Caco-2 (cell line): Measurements from ENCODE around the gene PI16. TPM values are rescaled to one million over a fixed set of nuclear protein-coding genes. Genes with fewer than 3 reads are reported as not detected.

Experiments
- BruUV-seq: library from RNA; stranded (reverse); fragments of 400-500 nt; replicated peaks from 2 replicates; lab custom pipeline; 2021; lab: Mats Ljungman, UMichigan
- CTCF ChIA-PET: fragments of 300-600 bp; sonication (Branson Sonifier 250); formaldehyde crosslinking; loops from one replicate; lab custom pipeline; 2022; ENCODE audit warnings: antibody characterized with exemption; lab: Charles Lee
- POLR2A ChIA-PET: fragments of 300-600 bp; sonication (Branson Sonifier 250); formaldehyde crosslinking; loops from one replicate; lab custom pipeline; 2022; ENCODE audit warnings: antibody characterized with exemption; lab: Charles Lee
- DNase-seq, 2 experiments: peaks; one replicate each; pipeline versions ENCODE4 v3.0.0 to v3.0.0-alpha.2; 2020 to 2022
- H3K27me3 ChIP-seq: replicated peaks from 2 replicates; pipeline ENCODE4 v1.6.0; 2011; ENCODE audit warnings: low read length; ENCODE audit not compliant: control insufficient read depth, insufficient read depth
- H3K36me3 ChIP-seq: 2 replicates; pipeline ENCODE4 v1.5.1; 2011; ENCODE audit warnings: low read length; ENCODE audit not compliant: control insufficient read depth, insufficient read depth
- H3K4me1 ChIP-seq: fragments of 250-450 bp; sonication (Bioruptor Pico); 2 replicates; pipeline ENCODE4 v1.5.1; 2020; ENCODE audit warnings: mild to moderate bottlenecking
- H3K4me3 ChIP-seq: 2 replicates; pipeline ENCODE4 v1.5.1; 2011; ENCODE audit warnings: low read depth, mild to moderate bottlenecking, control low read depth, low read length
- H3K9me3 ChIP-seq: fragments of 250-450 bp; sonication (Bioruptor Pico); 2 replicates; pipeline ENCODE4 v1.5.1; 2020; ENCODE audit warnings: mild to moderate bottlenecking, moderate library complexity
- H3K27ac Mint-ChIP-seq: one replicate; pipeline ENCODE4 v1.8.0; 2022; ENCODE audit warnings: mixed read lengths; ENCODE audit not compliant: unreplicated experiment
- H3K27me3 Mint-ChIP-seq: one replicate; pipeline ENCODE4 v1.8.0; 2022; ENCODE audit warnings: mixed read lengths; ENCODE audit not compliant: insufficient read depth, unreplicated experiment
- H3K36me3 Mint-ChIP-seq: one replicate; pipeline ENCODE4 v1.8.0; 2022; ENCODE audit warnings: mild to moderate bottlenecking, mixed read lengths; ENCODE audit not compliant: insufficient read depth, unreplicated experiment
- H3K4me1 Mint-ChIP-seq: one replicate; pipeline ENCODE4 v1.8.0; 2022; ENCODE audit warnings: low read depth, mixed read lengths; ENCODE audit not compliant: unreplicated experiment
- H3K4me3 Mint-ChIP-seq: one replicate; pipeline ENCODE4 v1.8.0; 2022; ENCODE audit warnings: mild to moderate bottlenecking, moderate library complexity, mixed read lengths; ENCODE audit not compliant: unreplicated experiment
- H3K9me3 Mint-ChIP-seq: one replicate; pipeline ENCODE4 v1.8.0; 2022; ENCODE audit warnings: mixed read lengths; ENCODE audit not compliant: unreplicated experiment
- intact Hi-C: fragments of 100-400 bp; cut with micrococcal nuclease; formaldehyde crosslinking; loops from one replicate; pipeline ENCODE4 v1.10.0; 2022; ENCODE audit not compliant: unreplicated experiment
- total RNA-seq: library from RNA; stranded (reverse); gene quantifications from 2 replicates; pipeline ENCODE4 v1.2.3, GENCODE V29; 2022
- TF ChIP-seq, protein P1 (sequence below), 2 experiments: fragments of 200-600 bp in 1 of 2; IDR thresholded peaks; 1 replicate in 1 of 2; 2 replicates in 1 of 2; pipeline versions ENCODE4 v1.5.1 to v1.8.0; 2011 to 2022; ENCODE audit warnings: antibody characterized with exemption in 1 of 2, control low read depth in 1 of 2, inconsistent platforms in 1 of 2, low read depth in 1 of 2, low read length in 1 of 2, mild to moderate bottlenecking in 1 of 2, moderate library complexity in 1 of 2; ENCODE audit not compliant: insufficient read depth in 1 of 2, severe bottlenecking in 1 of 2, unreplicated experiment in 1 of 2

The PI16 gene
- total RNA-seq, 1 experiment from 2014 or later: not detected

DNA sequence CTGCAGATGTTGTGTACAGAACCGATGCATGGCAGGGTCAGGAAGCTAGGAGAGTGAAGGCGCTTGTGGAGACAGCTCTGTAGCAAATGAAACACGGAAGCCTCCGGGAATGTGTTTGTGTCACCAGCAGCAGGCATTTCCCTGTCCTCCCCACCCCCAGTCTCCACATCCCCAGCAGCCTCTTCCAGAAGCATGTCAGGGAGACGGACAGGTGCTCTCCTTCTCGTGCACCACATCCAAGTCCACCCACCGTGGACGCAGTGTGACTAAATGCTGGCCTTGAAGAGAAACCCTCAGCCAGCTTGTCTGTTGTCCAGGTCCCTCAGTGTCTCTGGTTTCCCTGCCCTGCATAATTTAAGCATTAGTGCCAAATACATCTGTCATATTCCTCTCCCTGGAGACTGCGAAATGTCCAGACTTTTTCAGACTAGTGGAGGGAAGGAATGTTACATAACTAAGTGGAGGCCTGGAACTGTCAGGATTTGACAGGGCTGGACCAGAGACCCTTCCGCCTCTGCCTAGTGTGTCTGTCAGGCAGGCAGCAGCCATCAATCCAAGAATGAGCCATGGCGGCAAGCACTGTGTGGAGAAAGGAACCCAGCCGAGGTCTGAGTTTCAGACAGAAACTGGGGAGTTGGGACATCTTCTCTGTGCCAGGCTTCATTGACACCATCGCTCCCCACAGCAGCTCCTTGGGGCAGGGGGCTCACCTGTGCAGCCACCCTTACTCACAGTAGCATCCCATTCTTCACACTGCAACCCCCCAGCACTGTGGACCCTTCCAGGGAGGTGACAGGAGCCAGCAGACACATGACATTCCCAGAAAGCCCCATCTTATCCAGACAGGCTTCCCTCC is 26.6 kb upstream of the PI16 start:
- Histone ChIP-seq H3K9me3 (no peaks in the 10 kb centered on the region), H3K27me3 (no peaks in the 10 kb centered on the region), H3K36me3 (no peaks in the 10 kb centered on the region), H3K4me3 (no peak overlapping the region), H3K4me1 (no peaks in the 10 kb centered on the region)
- no peak for DNase-seq
- intact Hi-C loops: no loop called here
- no peak overlapping the region for H3K4me3 Mint-ChIP-seq
- H3K27me3 Mint-ChIP-seq: no peaks in the 10 kb centered on the region
- H3K9me3 Mint-ChIP-seq: no peaks in the 10 kb centered on the region
- BruUV-seq: no TSS peak
- no peaks in the 10 kb centered on the region for H3K4me1 Mint-ChIP-seq
- H3K36me3 Mint-ChIP-seq: no peaks in the 10 kb centered on the region
- TF ChIP-seq, protein P1, sequence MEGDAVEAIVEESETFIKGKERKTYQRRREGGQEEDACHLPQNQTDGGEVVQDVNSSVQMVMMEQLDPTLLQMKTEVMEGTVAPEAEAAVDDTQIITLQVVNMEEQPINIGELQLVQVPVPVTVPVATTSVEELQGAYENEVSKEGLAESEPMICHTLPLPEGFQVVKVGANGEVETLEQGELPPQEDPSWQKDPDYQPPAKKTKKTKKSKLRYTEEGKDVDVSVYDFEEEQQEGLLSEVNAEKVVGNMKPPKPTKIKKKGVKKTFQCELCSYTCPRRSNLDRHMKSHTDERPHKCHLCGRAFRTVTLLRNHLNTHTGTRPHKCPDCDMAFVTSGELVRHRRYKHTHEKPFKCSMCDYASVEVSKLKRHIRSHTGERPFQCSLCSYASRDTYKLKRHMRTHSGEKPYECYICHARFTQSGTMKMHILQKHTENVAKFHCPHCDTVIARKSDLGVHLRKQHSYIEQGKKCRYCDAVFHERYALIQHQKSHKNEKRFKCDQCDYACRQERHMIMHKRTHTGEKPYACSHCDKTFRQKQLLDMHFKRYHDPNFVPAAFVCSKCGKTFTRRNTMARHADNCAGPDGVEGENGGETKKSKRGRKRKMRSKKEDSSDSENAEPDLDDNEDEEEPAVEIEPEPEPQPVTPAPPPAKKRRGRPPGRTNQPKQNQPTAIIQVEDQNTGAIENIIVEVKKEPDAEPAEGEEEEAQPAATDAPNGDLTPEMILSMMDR (IDR thresholded peaks at IDR 0.05; ENCODE audit: insufficient read depth in 1 of 2, low read depth in 1 of 2, low read length in 1 of 2, severe bottlenecking in 1 of 2, unreplicated experiment in 1 of 2): no peak
- CTCF ChIA-PET: no interaction called here
- no peak overlapping the region for H3K27ac Mint-ChIP-seq
- POLR2A ChIA-PET: no interaction called here

DNA sequence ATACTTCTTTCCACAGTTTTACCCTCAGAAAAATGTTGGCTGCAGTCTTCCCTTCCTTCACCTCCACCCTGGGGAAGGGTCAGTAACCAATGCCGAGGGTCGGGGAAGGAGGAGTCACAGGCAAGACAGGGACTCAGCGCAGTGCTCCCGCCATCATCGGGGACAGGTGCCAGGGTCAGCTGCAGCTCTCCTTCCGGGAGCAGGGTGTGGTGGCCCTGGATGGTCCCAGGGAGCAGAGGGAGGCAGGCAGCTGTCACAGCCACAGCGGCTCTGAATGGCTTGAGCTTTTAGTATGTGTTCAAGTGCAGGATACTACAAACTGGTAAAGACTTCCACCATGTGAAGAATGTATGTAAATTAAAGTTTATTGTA is 26.0 kb upstream of the PI16 start:
- no peak for DNase-seq
- Mint-ChIP-seq H3K36me3 (no peaks in the 10 kb centered on the region), H3K4me3 (no peak overlapping the region), H3K4me1 (no peaks in the 10 kb centered on the region), H3K9me3 (no peaks in the 10 kb centered on the region), H3K27ac (no peak overlapping the region), H3K27me3 (no peaks in the 10 kb centered on the region)
- intact Hi-C loops: no loop called here
- H3K27me3 ChIP-seq: no peaks in the 10 kb centered on the region
- H3K36me3 ChIP-seq: no peaks in the 10 kb centered on the region
- BruUV-seq: no TSS peak
- ChIA-PET CTCF (no interaction called here), POLR2A (no interaction called here)
- TF ChIP-seq, protein P1 (IDR thresholded peaks at IDR 0.05; ENCODE audit: insufficient read depth in 1 of 2, low read depth in 1 of 2, low read length in 1 of 2, severe bottlenecking in 1 of 2, unreplicated experiment in 1 of 2): no peak
- H3K4me1 ChIP-seq: no peaks in the 10 kb centered on the region
- H3K4me3 ChIP-seq: no peak overlapping the region
- no peaks in the 10 kb centered on the region for H3K9me3 ChIP-seq

DNA sequence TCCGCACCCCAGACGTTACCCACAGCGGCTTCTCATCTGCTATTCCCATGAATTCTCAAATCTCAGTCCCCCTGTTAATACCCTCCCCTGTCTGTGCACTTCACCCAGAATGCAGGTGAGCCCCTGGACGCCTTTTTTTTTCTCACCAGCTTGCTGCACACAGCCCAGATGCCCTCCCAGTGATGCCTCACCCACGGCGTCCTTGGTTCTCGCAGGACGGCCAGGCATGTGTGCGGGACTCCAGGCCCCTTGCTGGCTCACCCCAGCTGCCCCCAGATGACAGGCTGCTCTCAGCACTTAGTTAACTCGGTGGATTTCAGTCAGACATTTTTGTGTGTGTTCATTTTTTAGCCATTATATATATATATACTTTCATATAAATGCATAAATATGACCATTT is 25.4 kb upstream of the PI16 start:
- intact Hi-C loops: no loop called here
- H3K27ac Mint-ChIP-seq: no peak overlapping the region
- Histone ChIP-seq H3K4me3 (no peak overlapping the region), H3K36me3 (no peaks in the 10 kb centered on the region), H3K9me3 (no peaks in the 10 kb centered on the region), H3K4me1 (no peaks in the 10 kb centered on the region), H3K27me3 (no peaks in the 10 kb centered on the region)
- no peaks in the 10 kb centered on the region for H3K4me1 Mint-ChIP-seq
- TF ChIP-seq, protein P1 (IDR thresholded peaks at IDR 0.05; ENCODE audit: insufficient read depth in 1 of 2, low read depth in 1 of 2, low read length in 1 of 2, severe bottlenecking in 1 of 2, unreplicated experiment in 1 of 2): no peak
- no peaks in the 10 kb centered on the region for H3K36me3 Mint-ChIP-seq
- no peaks in the 10 kb centered on the region for H3K9me3 Mint-ChIP-seq
- ChIA-PET CTCF (no interaction called here), POLR2A (no interaction called here)
- H3K27me3 Mint-ChIP-seq: no peaks in the 10 kb centered on the region
- no TSS peak for BruUV-seq
- DNase-seq: no peak
- no peak overlapping the region for H3K4me3 Mint-ChIP-seq
